GM21360 (cell line): ENCODE data around the gene NOX3.
"Not testable (repeated sequence)": the region's sequence is repeated elsewhere in the genome, so short reads cannot be mapped to it uniquely, and the experiment has no call there.

ENCODE experiments used
- ATAC-seq: cut with Tn5 transposase; IDR thresholded peaks from one replicate; pipeline ENCODE4 v1.9.1; 2021; ENCODE audit warnings: mild to moderate bottlenecking, moderate library complexity; ENCODE audit not compliant: unreplicated experiment

The NOX3 gene, protein sequence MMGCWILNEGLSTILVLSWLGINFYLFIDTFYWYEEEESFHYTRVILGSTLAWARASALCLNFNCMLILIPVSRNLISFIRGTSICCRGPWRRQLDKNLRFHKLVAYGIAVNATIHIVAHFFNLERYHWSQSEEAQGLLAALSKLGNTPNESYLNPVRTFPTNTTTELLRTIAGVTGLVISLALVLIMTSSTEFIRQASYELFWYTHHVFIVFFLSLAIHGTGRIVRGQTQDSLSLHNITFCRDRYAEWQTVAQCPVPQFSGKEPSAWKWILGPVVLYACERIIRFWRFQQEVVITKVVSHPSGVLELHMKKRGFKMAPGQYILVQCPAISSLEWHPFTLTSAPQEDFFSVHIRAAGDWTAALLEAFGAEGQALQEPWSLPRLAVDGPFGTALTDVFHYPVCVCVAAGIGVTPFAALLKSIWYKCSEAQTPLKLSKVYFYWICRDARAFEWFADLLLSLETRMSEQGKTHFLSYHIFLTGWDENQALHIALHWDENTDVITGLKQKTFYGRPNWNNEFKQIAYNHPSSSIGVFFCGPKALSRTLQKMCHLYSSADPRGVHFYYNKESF

DNA sequence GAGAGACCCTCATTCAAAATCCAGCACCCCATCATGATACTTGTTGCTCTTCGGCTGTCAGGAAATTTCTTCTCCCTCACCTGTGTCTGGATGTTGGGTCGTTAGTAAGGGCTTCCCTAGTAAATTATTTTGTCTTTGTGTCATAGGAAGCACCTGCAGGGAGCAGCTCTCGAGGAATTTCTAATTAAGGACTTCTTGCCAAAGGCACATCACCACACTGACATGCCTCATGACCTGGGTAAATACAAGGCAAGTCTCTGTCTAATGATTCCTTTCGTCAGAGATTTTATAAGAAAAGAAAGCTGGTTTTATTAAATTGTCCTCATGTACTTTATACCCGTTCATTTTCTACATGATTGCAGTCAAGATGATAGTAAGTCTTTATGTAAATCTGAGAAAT is at the start of gene NOX3:
TSS of gene NOX3 (minus strand) at position 74 of the 400 bp plus-strand sequence. CDS start at position 35, 39 bp downstream.
- no peak for ATAC-seq

DNA sequence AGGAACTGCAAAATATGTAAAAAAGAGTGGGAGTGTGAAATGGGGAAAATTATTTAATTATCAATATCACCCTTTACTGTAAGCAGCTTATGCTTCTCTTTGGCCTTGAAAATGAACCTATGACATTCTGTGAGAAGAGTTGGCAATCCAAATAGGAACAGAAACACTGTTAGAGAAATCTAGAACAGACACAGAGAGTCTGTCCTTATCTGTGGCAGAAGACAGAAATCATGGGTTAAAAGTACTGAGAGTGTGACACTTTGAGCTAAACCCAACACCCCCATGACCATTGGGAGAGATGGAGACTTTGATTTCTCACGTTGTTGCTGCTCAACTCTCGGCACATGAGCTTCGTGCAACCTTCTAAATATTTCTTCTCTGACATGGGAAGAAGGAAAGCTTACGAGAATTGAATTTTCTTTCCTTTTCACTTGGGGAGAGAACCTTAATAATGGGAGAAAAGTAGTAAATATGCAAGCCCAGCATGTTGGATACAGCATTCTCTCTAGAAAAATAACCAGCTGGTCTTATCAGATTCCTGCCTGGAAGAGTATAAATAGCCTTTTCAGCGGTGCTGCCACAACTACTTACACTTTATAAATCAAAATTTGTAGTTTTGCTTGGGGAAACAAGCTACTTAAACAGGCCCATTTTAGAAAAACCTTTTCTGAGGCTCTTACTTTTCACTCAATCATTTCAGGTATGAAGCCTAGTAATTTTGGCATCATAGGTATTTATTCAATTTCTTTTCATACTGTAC is 49.4 kb upstream of the NOX3 start:
- no peak for ATAC-seq

DNA sequence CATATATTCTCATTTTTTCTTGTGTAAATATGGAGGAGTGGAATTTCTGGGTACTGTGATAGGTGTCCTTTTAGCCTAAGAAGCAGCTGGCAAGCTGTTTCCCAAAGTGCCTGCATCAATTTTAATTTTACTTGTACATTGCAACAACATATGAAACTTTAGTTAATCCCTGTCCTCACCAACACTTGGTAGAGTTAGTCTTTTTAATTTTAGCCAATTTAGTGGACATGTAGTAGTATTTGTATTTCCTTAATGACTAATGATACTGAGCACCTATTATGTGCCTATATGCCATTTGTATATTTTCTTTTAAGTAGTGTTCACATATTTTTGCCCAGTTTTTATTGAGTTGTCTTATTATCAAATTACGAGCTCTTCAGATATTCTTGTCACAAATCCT is 46.8 kb upstream of the NOX3 start:
- no peak for ATAC-seq

DNA sequence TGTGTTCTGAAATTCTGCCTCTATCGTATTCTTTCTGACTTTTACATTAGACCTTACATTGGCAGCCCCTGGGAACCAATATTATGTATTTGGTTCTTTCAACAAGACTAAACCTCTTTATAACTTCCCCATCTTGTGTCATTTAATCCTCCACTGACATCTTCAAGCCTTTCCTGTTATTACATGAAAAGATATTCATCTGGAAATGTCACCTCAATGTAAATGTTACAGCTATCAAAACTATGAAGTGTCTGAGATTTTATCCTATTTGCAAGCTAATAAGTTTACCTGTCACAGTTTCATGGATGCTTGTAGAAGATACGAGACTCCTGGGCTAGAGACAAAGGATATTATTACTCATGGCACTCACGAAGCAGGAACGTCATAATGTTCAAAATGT is 43.9 kb upstream of the NOX3 start:
- no peak for ATAC-seq

DNA sequence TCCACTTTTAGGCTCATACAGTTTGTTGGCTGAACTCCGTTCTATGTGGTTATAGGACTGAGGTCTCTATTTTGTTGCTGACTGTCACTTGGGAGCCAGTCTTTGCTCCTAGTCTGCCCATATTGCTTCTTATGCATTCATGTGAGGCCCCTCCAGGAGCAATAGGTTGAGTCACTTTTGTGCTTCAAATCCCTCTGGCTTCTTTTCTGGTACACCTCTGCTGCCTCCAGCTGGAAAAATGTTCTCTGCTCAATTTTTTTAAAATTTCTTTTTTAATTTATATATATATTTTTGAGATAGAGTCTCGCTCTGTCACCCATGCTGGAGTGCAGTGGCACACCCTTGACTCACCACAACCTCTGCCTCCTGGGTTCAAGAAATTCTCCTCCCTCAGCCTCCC is 42.7 kb upstream of the NOX3 start:
- ATAC-seq, result no peak

DNA sequence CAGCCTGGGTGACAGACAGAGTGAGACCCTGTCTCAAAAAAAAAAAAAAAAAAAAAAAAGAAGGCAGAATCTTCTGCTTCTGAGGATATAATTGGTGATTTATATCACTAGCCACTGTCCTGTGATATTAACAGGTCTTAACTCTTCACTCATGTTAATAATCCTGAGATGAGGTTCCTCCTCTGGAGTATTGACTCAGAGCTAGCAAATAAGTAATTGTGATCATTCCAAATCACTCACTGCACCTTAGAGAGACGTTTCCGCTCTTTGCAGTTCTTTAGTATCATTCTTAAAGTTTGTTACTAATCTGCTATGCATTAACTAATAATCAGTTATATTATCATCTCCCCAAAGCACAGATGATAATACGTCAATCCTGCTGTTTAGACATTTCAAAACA is 41.6 kb upstream of the NOX3 start:
- ATAC-seq, result no peak

DNA sequence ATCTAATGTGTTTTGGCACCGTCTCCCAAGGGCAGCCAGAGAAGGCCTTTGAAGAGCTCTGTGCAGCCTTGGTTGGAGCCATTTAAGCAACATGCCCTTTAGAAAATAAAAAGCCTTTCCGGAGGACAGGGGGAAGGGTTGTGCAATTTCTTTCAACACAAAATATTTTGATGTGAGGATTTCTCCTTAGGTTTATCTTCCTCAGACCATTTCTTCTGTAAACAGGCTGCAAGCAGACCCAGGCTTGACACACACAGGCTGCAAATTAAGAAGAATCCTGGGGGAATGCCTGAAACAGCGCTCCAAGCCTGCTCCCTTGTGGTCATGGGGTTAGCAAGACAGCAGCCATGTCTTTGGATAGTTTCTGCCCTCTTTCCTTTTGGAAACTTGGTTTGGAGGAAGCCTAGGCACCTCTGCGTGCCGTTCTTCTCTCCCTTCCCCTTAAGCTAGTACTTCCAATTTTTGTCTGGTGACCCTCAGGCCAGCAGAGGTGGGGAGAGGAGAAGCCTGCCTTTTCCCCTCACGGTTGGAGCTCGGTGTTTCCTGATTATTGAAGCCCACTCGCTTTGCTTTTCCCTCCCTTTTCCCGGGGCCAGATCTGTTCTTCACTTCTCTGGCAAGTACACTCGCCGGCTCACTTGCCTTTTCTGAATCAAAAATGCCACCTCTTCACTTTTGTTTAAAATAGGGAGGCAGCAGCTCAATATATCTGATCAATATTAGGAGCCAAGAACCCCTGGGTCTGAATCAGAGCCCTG is 39.6 kb upstream of the NOX3 start:
- no peak for ATAC-seq

DNA sequence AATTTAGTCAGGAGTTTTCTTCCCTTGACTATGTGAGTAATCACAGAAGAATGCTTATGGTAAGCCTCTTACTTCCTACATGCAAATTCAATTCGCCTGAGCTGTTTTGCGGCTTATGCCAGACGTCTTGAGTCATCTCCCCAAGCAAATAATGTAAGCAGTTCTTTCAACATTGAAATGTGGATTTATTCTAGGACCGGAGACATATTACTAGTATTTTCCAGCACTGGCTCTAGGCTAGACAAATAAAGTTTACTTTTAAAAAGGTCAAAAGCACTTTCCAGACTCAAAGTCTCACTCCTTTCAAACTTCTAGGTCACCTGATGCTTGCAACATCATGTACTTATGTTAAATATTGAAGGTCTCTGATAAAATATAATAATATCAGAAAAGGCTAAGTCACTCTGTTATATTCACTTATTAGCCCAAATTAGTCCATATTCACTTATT is 38.1 kb upstream of the NOX3 start:
- ATAC-seq, result peak; percentile 93

DNA sequence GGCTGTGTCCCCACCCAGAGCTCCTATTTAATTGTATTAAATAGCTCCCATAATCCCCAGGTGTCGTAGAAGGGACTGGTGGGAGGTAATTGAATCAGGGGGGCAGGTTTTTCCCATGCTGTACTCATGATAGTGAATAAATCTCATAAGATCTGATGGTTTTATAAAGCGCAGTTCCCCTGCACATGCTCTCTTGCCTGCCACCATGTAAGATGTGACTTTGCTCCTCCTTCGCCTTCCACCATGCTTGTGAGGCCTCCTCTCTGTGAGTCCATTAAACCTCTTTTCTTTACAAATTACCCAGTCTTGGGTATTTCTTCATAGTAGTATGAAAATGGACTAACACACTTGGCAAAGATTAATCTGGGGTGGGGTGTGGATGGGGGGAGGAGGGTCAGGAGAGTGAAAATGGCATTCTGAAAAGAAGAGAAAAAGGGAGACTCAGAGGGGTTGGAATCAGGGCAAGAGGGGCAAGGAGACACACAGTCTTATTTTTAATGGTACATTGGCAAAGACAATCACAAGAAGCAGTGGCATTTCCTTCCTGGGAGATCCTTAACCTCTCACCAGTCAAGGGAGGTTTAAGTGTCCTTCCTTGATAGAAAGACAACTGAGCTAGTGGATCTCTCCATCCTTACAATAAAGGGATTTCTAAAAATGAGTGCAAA is 37.5 kb upstream of the NOX3 start:
- ATAC-seq, result peak; percentile 24

DNA sequence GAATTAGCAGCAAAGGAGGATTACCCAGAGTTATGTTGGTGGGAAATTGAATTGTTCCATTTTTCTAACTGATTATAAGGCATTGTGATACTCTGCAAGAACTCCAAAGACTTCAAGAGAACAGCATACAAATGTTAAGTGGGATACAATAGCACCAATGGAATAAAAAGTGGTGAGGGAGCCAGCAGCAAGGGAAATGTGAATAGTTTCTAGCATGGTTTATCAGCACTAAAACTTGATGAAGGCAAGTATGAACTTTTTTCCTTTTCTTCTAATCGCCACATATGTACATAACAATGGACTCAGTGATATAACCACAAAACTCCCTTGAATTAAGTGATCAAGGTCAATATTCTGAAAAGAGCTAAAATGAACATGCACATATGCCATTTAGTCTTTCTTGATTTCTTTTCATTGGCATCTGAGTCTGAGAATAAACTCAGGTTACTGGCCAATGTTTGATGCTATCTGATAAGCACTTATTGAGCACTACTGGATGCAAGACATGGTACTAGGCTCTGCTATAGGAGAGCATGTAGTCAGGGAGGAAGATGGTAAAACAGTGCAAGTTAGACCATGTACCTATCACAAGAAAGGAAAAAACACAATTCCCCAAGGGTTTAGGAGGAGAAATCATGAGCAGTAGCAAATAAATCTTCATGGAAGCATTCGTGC is 36.6 kb upstream of the NOX3 start:
- no peak for ATAC-seq

DNA sequence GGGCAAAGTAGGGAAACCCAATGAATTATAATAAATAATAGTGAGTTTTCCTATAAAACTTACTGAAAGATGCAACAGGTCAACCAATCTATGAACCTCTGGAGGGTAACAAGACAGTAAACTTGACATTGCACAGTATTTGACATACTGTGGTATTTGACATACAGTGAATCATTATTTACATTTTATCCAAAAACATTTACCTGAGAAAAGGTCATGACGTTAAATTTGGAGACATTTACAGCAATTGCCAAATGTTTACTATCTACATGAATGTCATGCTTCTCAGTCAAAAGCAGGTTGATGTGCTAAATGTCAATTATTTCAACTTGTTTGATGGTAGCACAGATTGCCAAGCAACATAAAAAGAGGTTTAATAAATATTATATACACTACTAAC is 35.8 kb upstream of the NOX3 start:
- ATAC-seq, result no peak

DNA sequence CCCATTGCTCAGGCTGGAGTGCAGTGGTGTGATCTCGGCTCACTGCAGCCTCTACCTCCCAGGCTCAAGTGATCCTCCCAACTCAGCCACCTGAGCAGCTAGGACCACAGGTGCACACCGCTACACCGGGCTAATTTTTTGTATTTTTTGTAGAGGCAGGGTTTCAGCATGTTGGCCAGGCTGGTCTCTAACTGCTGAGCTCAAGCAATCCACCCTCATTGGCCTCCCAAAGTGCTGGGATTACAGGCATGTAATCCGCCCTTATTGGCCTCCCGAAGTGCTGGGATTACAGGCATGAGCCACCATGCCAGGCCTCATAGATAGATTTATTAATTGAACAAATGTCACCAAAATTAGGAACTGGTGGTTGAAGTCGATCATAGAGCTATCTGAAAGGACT is 32.6 kb upstream of the NOX3 start:
- ATAC-seq, result not testable (repeated sequence)

DNA sequence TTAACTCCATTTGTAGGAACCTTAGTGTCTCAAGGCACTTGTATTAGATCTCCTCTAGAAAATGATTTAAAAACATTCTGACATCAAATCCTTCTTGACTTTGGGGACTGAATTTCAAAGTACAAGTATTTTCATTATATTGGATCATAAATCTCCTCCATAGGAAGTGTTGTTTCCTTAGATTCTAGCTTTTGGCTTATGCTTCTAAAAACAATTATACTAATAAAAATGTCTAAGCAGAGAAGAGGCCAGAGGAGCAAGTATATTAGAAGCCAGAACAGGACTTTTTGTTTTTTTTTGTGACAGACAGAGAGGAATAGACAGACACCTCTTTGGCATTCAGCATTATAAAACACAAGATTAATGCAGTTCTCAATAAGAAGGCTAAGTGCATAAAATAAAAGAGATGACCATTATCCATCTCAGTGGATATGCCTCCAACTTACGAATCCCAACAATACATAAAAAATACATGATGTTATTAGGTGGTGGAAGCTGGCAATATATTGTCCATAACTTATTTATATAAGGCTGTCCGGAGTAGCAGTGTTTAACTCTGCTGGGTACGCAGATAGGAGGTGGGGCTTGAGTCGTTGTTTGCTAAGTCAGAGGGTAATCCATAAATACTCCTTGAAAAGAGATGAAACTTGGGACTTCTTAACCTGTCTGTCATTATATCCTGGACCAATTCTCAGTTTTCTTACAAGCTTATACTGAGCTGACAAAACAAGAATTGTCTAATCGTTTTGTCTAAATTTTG is 31.9 kb upstream of the NOX3 start:
- no peak for ATAC-seq

DNA sequence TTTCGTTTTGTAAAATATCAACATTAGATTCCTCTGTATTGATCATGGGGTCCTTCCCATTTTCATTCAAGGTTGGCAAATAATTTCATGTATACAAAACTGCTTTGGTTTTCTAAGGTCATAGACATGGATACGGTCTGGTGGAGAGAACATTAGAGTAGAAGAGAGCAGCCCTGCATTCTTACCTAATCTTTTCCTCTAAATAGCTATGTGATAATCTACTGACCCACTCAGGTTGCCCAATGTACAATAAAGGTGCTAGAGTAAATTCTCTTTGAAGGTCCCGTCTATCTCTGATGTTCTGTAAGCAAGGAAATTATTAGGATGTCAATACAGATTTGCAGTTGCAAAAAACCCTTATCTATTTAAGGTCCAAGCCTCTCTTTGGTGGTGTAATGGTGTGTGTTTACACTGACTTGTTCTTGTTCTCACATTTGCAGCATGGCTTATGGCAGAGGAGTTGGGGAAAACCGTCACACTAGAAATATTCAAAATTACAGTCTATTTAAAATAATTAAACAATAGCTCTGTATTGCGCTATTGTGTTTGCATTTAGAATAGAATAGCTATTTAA is 31.2 kb upstream of the NOX3 start:
- ATAC-seq, result no peak

DNA sequence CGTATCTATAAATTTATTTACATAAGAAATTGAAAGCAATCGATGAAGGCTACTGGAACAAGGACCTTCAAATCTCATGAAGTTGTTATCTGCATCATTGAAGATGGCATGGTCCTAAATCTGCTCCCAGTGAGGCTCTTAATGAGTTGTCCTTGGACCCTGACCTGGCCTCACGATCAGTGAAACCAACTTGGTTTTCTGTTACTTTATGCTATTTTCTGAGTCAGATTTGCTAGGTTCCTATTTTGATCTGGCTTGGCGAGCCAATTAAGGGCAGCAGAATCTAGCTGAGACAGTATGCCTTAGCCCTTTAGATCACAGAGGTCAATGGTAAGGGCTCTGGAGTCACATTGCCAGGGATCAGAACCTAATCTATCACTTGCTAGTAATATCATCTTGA is 30.1 kb upstream of the NOX3 start:
- ATAC-seq, result no peak

DNA sequence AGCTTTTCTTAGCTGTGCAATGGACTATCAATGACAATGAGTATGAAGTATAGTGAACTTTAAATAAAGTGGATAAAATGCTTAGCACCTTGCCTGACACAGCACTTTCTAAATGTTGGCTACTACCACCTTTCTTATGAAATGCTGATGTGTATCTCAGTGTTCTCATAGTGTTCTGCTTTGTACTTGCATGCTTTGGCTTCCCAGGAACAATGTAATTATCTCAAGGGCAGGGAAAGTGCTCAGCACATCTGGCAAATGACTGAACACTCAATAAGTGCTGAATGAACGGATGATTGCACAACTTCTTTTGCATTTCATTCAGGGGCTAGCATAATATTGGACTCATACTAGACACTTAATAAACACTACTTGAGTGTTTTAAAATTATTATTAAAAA is 28.2 kb upstream of the NOX3 start:
- no peak for ATAC-seq

DNA sequence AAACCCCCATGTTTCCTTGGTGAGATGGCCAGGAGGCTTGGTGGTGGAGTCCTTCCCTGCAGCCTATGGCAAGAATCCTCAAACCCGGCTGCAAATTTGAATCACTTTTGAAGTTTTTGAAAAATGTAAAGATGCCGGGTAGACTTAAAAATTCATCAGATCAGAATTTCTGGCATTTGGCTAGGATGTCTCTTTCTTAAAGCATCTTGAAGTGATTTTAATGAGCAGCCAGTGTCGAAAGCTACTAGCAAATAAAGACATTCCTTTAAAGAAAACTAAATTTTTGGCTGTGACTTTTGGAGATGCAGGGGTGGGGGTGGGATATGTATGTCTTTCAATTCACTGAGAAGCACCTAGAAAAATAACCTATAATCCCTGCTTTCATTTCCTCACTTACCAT is 25.6 kb upstream of the NOX3 start:
- ATAC-seq, result no peak

DNA sequence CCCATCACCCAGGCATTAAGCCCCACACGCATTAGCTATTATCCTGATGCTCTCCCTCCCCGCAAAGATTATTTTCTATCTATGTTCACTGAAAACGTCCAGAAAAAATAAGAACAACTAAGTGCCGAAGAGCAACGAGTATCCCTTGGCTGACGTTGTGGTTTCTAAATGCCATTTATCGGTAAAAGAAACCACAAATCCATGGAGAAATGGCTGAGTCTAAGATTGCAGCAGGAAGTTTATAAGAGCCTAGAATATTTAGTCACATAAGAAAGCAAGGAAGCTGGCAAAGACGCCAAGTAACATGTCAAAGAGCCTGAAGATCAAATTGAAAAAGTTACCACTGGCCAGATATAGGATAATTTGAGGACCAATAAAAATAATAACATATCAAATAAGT is 18.1 kb upstream of the NOX3 start:
- ATAC-seq, result no peak

DNA sequence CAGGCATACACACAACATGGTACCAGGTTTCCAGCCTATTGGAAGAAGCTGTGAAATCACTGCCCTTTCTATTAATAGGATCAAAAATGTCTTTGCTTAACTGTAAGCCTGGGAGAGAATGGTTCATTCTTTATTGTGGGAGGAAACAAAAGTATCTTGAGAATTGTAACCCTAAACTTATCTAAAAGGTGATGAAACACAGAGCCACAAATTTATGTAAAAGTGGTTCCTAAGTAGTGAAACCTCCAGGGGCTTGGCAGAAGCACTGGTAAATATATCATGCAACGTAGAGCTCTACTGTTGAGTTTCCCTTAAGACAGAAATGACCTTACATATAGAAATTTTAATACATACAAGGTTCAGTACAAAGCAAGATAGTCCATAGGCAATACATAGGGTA is 17.2 kb upstream of the NOX3 start:
- no peak for ATAC-seq
